Muscle of back (tissue), 11 donors: ENCODE data around the gene RNF208. TPM values are rescaled to one million over a fixed set of nuclear protein-coding genes. Genes with fewer than 3 reads are reported as not detected.

ENCODE experiments used
- DNase-seq, 3 donors: peaks; one replicate each; pipeline versions ENCODE4 v3.0.0 to v3.0.0-alpha.2; 2013
- polyA plus RNA-seq, 10 donors: library from polyadenylated mRNA; unstranded; fragments of 120-200 nt; gene quantifications; one replicate each; pipeline ENCODE4 v1.2.1, GENCODE V29; 2013; ENCODE audit not compliant: insufficient read length in 10 of 10

Gene RNF208
- polyA plus RNA-seq, 10 donors: 1.8 to 4.5 (median 2.4) TPM

GRCh38 chr9:137178939-137179630 lies 43.0 kb downstream of the RNF208 start:
- no peak for DNase-seq

GRCh38 chr9:137178201-137178938 lies 43.7 kb downstream of the RNF208 start:
- no peak for DNase-seq

- DNase-seq: no peak
Measured at GRCh38 chr9:137176302-137177182, 45.5 kb downstream of the RNF208 start.

- no peak for DNase-seq
Measured at GRCh38 chr9:137175345-137175961, 46.6 kb downstream of the RNF208 start.

GRCh38 chr9:137174722-137175293 lies 47.2 kb downstream of the RNF208 start:
- DNase-seq: no peak

- DNase-seq: no peak
Measured at GRCh38 chr9:137173796-137174664, 48.0 kb downstream of the RNF208 start.

- DNase-seq: no peak
Measured at GRCh38 chr9:137172901-137173795, 48.9 kb downstream of the RNF208 start.

- no peak for DNase-seq
Measured at GRCh38 chr9:137171149-137171900, 50.7 kb downstream of the RNF208 start.

- DNase-seq: no peak
Measured at GRCh38 chr9:137170486-137171148, 51.4 kb downstream of the RNF208 start.

Other genes starting within 250 kb of the RNF208 start
- gene PTGDS, start 244.7 kb downstream of the RNF208 start, polyA plus RNA-seq: 10 to 100 TPM in 8 of 10 donors, 1 to 10 TPM in 2; 2.3 to 36.3 (median 17.1) TPM
- gene LCNL1, start 239.2 kb downstream of the RNF208 start, polyA plus RNA-seq: 1 to 10 TPM in 3 of 10 donors, under 1 TPM in 7; 0.14 to 1.1 (median 0.66) TPM
- 10 to 100 TPM; 11.8 to 28.5 (median 21.6) TPM for gene PAXX, start 229.8 kb downstream of the RNF208 start, polyA plus RNA-seq
- gene CLIC3, start 225.7 kb downstream of the RNF208 start, polyA plus RNA-seq: 1 to 10 TPM in 2 of 10 donors, under 1 TPM in 6, not detected in 2; 0.28 to 4.7 (median 0.54) TPM
- 10 to 100 TPM; 11.5 to 18.7 (median 16.7) TPM for gene ABCA2, start 194.0 kb downstream of the RNF208 start, polyA plus RNA-seq
- gene FUT7, start 190.2 kb downstream of the RNF208 start, polyA plus RNA-seq: under 1 TPM in 4 of 10 donors, not detected in 6; 0.10 to 0.48 (median 0.12) TPM
- 10 to 100 TPM; 28.5 to 53.0 (median 38.4) TPM for gene NPDC1, start 176.1 kb downstream of the RNF208 start, polyA plus RNA-seq
- gene ENTPD2, start 168.2 kb downstream of the RNF208 start, polyA plus RNA-seq: 10 to 100 TPM in 6 of 10 donors, 1 to 10 TPM in 4; 7.5 to 16.5 (median 12.1) TPM
- gene SAPCD2, start 151.7 kb downstream of the RNF208 start, polyA plus RNA-seq: 1 to 10 TPM; 1.9 to 7.1 (median 3.9) TPM
- 1 to 10 TPM; 1.5 to 3.0 (median 2.0) TPM for gene UAP1L1, start 144.7 kb downstream of the RNF208 start, polyA plus RNA-seq
- gene MAN1B1, start 135.3 kb downstream of the RNF208 start, polyA plus RNA-seq: 10 to 100 TPM; 31.3 to 54.4 (median 41.1) TPM
- gene DPP7, start 107.5 kb downstream of the RNF208 start, polyA plus RNA-seq: 10 to 100 TPM; 21.9 to 43.1 (median 28.8) TPM
- under 1 TPM in 2 of 10 donors, not detected in 8; 0.07 TPM for gene GRIN1, start 83.1 kb downstream of the RNF208 start, polyA plus RNA-seq
- not detected for gene LRRC26, start 52.2 kb downstream of the RNF208 start, polyA plus RNA-seq
- not detected for gene TMEM210, start 50.2 kb downstream of the RNF208 start, polyA plus RNA-seq
- 10 to 100 TPM; 21.2 to 36.5 (median 29.2) TPM for gene ANAPC2, start 33.7 kb downstream of the RNF208 start, polyA plus RNA-seq
- 10 to 100 TPM; 38.2 to 72.0 (median 49.6) TPM for gene SSNA1, start 33.6 kb downstream of the RNF208 start, polyA plus RNA-seq
- gene TPRN, start 21.5 kb downstream of the RNF208 start, polyA plus RNA-seq: 10 to 100 TPM in 2 of 10 donors, 1 to 10 TPM in 8; 5.8 to 10.9 (median 7.8) TPM
- gene TMEM203, start 16.6 kb downstream of the RNF208 start, polyA plus RNA-seq: 10 to 100 TPM; 30.3 to 36.7 (median 32.2) TPM
- 10 to 100 TPM in 1 of 10 donors, 1 to 10 TPM in 9; 3.8 to 10.6 (median 6.9) TPM for gene NDOR1, start 16.5 kb downstream of the RNF208 start, polyA plus RNA-seq
- 1 to 10 TPM in 9 of 10 donors, under 1 TPM in 1; 0.93 to 3.3 (median 2.0) TPM for gene CYSRT1, start 2.9 kb upstream of the RNF208 start, polyA plus RNA-seq
- 1 to 10 TPM in 7 of 10 donors, under 1 TPM in 3; 0.80 to 3.4 (median 1.5) TPM for gene RNF224, start 5.3 kb upstream of the RNF208 start, polyA plus RNA-seq
- gene SLC34A3, start 8.7 kb upstream of the RNF208 start, polyA plus RNA-seq: 1 to 10 TPM in 5 of 10 donors, under 1 TPM in 5; 0.29 to 2.0 (median 0.89) TPM
- gene TUBB4B, start 19.0 kb upstream of the RNF208 start, polyA plus RNA-seq: 100 to 1,000 TPM; 125 to 258 (median 160) TPM
- gene STPG3, start 29.0 kb upstream of the RNF208 start, polyA plus RNA-seq: under 1 TPM in 7 of 10 donors, not detected in 3; 0.16 to 0.62 (median 0.32) TPM
- 10 to 100 TPM; 39.3 to 55.4 (median 45.0) TPM for gene NELFB, start 33.1 kb upstream of the RNF208 start, polyA plus RNA-seq
- 1 to 10 TPM; 3.9 to 7.8 (median 5.6) TPM for gene TOR4A, start 55.5 kb upstream of the RNF208 start, polyA plus RNA-seq
- 1 to 10 TPM; 2.9 to 7.5 (median 4.8) TPM for gene NRARP, start 80.0 kb upstream of the RNF208 start, polyA plus RNA-seq
- 10 to 100 TPM in 3 of 10 donors, 1 to 10 TPM in 7; 8.2 to 14.1 (median 9.3) TPM for gene EXD3, start 200.9 kb upstream of the RNF208 start, polyA plus RNA-seq
- 1 to 10 TPM; 1.1 to 2.6 (median 1.9) TPM for gene NOXA1, start 201.2 kb upstream of the RNF208 start, polyA plus RNA-seq
- under 1 TPM; 0.17 to 0.71 (median 0.32) TPM for gene ENTPD8, start 219.1 kb upstream of the RNF208 start, polyA plus RNA-seq
- gene NSMF, start 237.1 kb upstream of the RNF208 start, polyA plus RNA-seq: 10 to 100 TPM; 17.1 to 30.9 (median 20.2) TPM